Choroid plexus epithelial cell (primary cell): Measurements from ENCODE around the gene MPZL2.
A peak's percentile ranks its signal among the peaks of the same experiment; 100 is the strongest.

Experiments
- DNase-seq: peaks from one replicate; pipeline ENCODE4 v3.0.0-alpha.2; 2010; ENCODE audit warnings: low read depth
- H3K4me3 ChIP-seq: 2 replicates; pipeline ENCODE4 v1.5.1; 2011; ENCODE audit warnings: low read depth, mild to moderate bottlenecking, control low read depth, low read length, moderate library complexity
- CTCF ChIP-seq: conservative IDR thresholded peaks from 2 replicates; pipeline ENCODE4 v1.5.1; 2011; ENCODE audit warnings: low read depth, mild to moderate bottlenecking, control low read depth, inconsistent platforms, low read length, moderate library complexity

Gene MPZL2

GRCh38 chr11:118283756-118284350, 19.8 kb upstream of the MPZL2 start:
- no peak for DNase-seq
- TF ChIP-seq CTCF = no peak

GRCh38 chr11:118283037-118283636, 19.0 kb upstream of the MPZL2 start:
- no peak for DNase-seq
- no peak for TF ChIP-seq CTCF
- H3K4me3 ChIP-seq = no peak overlapping the region

More at GRCh38 chr11:118283756-118284350, 19.8 kb upstream of the MPZL2 start:
- H3K4me3 ChIP-seq = no peak overlapping the region

GRCh38 chr11:118282606-118283005, 18.5 kb upstream of the MPZL2 start:
- H3K4me3 ChIP-seq = no peak overlapping the region
- DNase-seq = no peak

GRCh38 chr11:118281284-118281683, 17.2 kb upstream of the MPZL2 start:
- H3K4me3 ChIP-seq = no peak overlapping the region
- TF ChIP-seq CTCF = no peak
- no peak for DNase-seq

More at GRCh38 chr11:118282606-118283005, 18.5 kb upstream of the MPZL2 start:
- no peak for TF ChIP-seq CTCF

GRCh38 chr11:118277312-118277711, 13.2 kb upstream of the MPZL2 start:
- no peak for TF ChIP-seq CTCF
- peak; percentile 17 for DNase-seq
- H3K4me3 ChIP-seq = no peak overlapping the region

- no peak for DNase-seq
Observed at GRCh38 chr11:118276422-118276821, 12.3 kb upstream of the MPZL2 start.

More at GRCh38 chr11:118276422-118276821, 12.3 kb upstream of the MPZL2 start:
- no peak for TF ChIP-seq CTCF
- H3K4me3 ChIP-seq = no peak overlapping the region
